Omental fat pad (tissue), 4 donors: Measurements from ENCODE around the gene RBM24. TPM values are rescaled to one million over a fixed set of nuclear protein-coding genes. Genes with fewer than 3 reads are reported as not detected.
"Not testable (repeated sequence)": the region's sequence is repeated elsewhere in the genome, so short reads cannot be mapped to it uniquely, and the experiment has no call there.

Experiments used
- ATAC-seq: fragments of 150-250 bp; one replicate; pipeline ENCODE4 v1.9.1; 2016; ENCODE audit warnings: mild to moderate bottlenecking, moderate library complexity; ENCODE audit not compliant: low FRiP score
- DNase-seq: peaks from one replicate; pipeline ENCODE4 v3.0.0-alpha.2; 2019; ENCODE audit warnings: low spot score
- CTCF ChIP-seq, 3 donors: fragments of 450-650 bp; IDR thresholded peaks; one replicate each; pipeline ENCODE4 v1.5.1; 2016 to 2017; ENCODE audit warnings: antibody characterized with exemption in 3 of 3, mild to moderate bottlenecking in 3 of 3, moderate library complexity in 2 of 3
- total RNA-seq, 4 donors: library from RNA; depleted of rRNA; stranded (reverse); fragments of >200 nt; gene quantifications; one replicate each; pipeline ENCODE4 v1.1.0, GENCODE V29; 2016

The RBM24 gene
- total RNA-seq, 4 donors from 2014 or later = 0.84 to 2.2 (median 1.4) TPM

DNA sequence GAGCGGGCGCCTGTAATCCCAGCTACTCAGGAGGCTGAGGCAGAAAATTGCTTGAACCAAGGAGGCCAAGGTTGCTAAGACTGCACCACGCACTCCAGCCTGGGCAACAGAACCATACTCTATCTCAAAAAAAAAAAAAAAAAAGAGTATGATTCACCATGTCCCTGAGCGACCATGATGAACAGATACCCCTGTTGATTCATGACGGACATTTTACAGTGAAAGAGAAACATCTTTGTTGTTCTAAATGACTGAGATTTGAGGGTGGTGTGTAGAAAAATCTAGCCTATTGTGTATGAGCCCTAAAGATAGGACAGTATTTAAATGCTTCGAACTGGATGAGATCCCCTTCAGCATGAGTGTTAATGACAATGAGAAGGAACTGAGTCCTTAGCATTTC lies 32.8 kb downstream of the RBM24 start:
- DNase-seq (no peak), ATAC-seq (no peak)
- no peak for TF ChIP-seq CTCF (IDR thresholded peaks at IDR 0.05)

GRCh38 chr6:17315262-17315661 lies 34.1 kb downstream of the RBM24 start:
- TF ChIP-seq CTCF (IDR thresholded peaks at IDR 0.05) = no peak
- DNase-seq = no peak
- no peak for ATAC-seq

DNA sequence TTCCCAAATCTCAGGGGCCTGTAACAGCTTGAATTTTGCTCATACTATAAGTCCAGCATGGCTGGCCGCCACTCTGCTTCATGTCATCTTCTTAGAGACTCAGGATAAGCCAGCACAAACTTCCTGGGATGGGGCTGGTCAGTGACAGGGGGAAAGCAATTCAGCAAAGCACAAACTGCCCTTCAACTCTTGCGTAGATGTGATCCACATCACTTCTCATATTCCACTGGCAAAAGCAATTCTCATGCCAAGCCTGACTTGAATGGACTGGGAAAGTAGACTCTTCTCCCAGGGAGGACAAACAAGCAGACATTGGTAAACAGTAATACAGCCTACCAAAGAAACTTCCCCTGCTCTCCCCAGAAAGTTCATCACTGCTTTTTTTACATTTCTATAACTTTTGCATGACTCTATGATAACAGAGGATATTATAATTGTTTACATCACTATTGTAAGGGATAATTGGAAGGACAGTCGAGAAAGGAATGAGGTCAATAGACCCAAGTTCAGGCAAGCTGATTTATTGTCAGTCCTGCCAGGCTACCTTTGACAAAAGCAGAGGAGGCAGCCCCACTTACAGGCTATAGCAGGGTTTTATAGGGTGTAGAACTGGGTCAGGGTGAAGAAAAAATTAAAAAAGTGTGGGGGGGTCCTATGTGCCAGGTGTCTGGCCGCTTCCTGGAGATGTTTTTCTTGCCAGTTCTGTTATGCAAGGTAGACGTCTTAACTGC lies 37.4 kb downstream of the RBM24 start:
- DNase-seq (no peak), ATAC-seq (no peak)
- no peak for TF ChIP-seq CTCF (IDR thresholded peaks at IDR 0.05)

- not testable (repeated sequence) for DNase-seq, ATAC-seq
These were observed 39.1 kb downstream of the RBM24 start for GRCh38 chr6:17320266-17320665.

DNA sequence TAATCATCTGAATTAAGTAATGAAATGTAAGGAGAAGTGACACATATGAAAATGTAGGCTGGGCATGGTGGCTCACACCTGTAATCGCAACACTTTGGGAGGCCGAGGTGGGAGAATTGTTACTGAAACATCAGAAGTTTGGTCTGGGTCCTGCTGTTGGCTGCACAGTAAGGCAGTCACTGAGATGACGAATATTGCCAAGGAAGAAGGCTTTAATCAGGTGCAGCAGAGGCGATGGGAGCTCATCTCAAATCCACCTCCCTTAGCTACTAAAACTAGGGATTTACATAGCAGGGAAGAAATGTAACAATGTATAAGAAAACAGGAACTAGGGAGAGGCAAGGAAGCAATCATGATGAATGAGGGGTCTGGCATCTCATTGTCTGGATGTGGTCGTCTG lies 50.1 kb downstream of the RBM24 start:
- TF ChIP-seq CTCF (IDR thresholded peaks at IDR 0.05) = no peak
- ATAC-seq (no peak), DNase-seq (no peak)

DNA sequence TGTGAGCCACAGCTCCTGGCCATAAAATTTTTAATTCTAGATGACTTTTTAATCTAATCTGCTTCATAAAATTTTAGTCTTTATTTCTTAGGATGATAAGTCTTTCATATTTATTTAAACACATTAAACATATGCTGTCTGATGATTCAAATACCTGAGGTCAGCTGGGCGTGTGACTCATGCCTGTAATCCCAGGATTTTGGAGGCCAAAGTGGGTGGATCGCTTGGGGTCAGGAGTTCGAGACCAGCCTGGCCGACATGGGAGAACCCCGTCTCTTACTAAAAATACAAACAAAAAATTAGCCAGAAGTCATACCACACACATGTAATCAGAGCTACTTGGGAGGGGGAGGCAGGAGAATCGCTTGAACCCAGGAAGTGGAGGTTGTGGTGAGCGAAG lies 53.1 kb downstream of the RBM24 start:
- TF ChIP-seq CTCF (IDR thresholded peaks at IDR 0.05) = no peak
- ATAC-seq = no peak
- DNase-seq = no peak

GRCh38 chr6:17336425-17336824 lies 55.3 kb downstream of the RBM24 start:
- TF ChIP-seq CTCF (IDR thresholded peaks at IDR 0.05) = no peak
- DNase-seq = no peak
- ATAC-seq = no peak
